GM18508 (cell line): Measurements from ENCODE around the gene ZBTB32.
"Not testable (repeated sequence)": the region's sequence is repeated elsewhere in the genome, so short reads cannot be mapped to it uniquely, and the experiment has no call there.

ENCODE experiments used
- ATAC-seq: cut with Tn5 transposase; IDR thresholded peaks from one replicate; pipeline ENCODE4 v1.9.1; 2021; ENCODE audit warnings: moderate number of reproducible peaks; ENCODE audit not compliant: insufficient read depth, unreplicated experiment

Gene ZBTB32

DNA sequence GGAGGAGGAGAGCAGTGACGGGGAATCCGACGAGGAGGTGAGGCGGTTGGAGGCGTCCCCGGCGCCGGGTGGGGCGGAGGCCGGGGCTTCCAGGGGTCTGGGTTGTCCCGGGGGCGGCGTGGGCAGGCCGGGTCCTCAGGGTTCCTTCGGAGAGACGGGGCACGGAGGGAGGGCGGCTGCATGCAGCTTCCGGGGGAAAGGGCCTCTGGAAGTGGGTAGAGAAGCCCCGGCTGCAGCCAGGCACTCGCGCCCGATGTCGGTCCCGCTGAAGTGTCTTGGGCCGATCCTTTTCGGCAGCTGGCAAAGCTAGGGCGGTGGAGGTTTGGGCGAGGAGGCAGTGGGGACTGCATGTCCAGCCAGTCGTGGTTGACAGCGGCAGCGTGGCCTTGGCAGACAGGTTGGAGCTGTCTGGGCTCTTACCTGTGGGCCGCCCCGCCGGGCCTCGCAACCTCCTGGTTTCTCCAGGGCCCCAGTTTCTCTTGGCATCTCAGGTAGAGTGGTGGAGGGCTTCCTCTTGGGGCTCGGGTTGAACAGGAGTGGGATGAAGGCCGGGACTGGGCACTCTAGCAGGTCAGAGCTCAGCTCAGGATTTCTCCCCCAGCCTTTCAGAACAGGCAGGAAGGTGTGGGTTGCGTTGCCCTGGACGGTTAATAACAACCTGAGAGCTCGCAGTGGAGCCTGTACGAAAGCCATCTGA, 14.1 kb downstream of the ZBTB32 start:
- ATAC-seq = no peak

DNA sequence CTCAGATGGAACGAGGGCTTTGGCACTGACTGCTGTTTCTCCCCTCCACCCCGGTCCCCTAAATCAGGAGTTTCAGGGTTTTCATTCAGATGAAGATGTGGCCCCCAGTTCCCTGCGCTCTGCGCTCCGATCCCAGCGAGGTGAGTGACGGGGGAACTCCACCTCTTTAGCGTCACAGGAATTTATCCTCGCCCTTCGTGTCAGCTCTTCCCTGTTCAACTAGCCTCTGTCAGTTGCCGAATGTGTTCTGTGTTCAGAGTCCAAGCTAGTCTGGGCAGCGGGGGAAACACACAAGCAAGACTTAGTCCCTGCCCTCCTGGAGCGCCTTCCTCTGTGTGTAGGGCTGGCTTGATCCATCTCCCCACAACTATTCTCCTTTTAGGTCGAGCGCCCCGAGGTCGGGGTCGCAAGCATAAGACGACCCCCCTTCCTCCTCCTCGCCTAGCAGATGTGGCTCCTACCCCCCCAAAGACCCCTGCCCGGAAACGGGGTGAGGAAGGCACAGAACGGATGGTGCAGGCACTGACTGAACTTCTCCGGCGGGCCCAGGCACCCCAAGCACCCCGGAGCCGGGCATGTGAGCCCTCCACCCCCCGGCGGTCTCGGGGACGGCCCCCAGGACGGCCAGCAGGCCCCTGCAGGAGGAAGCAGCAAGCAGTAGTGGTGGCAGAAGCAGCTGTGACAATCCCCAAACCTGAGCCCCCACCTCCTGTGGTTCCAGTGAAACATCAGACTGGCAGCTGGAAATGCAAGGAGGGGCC, 15.2 kb downstream of the ZBTB32 start:
- no peak for ATAC-seq

DNA sequence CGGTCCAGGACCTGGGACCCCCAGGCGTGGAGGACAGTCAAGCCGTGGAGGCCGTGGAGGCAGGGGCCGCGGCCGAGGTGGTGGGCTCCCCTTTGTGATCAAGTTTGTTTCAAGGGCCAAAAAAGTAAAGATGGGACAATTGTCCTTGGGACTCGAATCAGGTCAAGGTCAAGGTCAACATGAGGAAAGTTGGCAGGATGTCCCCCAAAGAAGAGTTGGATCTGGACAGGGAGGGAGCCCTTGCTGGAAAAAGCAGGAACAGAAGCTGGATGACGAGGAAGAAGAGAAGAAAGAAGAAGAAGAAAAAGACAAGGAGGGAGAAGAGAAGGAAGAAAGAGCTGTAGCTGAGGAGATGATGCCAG, 15.8 kb downstream of the ZBTB32 start:
- ATAC-seq = no peak

DNA sequence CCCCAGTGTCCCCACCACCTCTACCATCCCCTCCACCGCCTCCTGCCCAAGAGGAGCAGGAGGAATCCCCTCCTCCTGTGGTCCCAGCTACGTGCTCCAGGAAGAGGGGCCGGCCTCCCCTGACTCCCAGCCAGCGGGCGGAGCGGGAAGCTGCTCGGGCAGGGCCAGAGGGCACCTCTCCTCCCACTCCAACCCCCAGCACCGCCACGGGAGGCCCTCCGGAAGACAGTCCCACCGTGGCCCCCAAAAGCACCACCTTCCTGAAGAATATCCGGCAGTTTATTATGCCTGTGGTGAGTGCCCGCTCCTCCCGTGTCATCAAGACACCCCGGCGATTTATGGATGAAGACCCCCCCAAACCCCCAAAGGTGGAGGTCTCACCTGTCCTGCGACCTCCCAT, 16.3 kb downstream of the ZBTB32 start:
- ATAC-seq = no peak

DNA sequence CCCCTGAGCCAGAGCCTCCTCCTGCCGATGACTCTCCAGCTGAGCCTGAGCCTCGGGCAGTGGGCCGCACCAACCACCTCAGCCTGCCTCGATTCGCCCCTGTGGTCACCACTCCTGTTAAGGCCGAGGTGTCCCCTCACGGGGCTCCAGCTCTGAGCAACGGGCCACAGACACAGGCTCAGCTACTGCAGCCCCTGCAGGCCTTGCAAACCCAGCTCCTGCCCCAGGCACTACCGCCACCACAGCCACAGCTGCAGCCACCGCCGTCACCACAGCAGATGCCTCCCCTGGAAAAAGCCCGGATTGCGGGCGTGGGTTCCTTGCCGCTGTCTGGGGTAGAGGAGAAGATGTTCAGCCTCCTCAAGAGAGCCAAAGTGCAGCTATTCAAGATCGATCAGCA, 17.0 kb downstream of the ZBTB32 start:
- no peak for ATAC-seq

DNA sequence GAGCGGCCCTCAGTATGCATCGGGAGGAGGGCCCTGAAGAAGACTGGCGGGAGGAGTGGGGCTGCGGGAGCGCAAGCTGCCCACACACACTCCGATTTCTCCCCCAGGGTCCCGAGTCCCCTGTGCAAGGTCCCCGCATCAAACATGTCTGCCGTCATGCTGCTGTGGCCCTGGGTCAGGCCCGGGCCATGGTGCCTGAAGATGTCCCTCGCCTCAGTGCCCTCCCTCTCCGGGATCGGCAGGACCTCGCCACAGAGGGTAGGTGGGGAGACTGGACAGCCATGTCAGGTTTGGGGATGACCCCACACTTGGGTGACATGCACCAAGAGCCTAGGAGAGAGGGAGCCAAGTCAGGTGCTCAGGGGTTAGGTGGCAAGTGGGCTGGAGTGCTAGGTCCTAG, 18.1 kb downstream of the ZBTB32 start:
- ATAC-seq = no peak

DNA sequence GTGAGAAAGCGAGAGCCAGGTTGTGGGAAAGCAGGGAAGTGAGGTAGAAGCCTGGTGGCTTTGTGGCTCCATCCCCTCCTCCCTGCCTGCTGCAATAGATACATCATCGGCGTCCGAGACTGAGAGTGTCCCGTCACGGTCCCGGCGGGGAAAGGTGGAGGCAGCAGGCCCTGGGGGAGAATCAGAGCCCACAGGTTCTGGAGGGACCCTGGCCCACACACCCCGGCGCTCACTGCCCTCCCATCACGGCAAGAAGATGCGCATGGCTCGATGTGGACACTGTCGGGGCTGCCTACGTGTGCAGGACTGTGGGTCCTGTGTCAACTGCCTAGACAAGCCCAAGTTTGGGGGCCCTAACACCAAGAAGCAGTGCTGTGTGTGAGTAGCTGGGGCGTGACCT, 18.5 kb downstream of the ZBTB32 start:
- no peak for ATAC-seq

DNA sequence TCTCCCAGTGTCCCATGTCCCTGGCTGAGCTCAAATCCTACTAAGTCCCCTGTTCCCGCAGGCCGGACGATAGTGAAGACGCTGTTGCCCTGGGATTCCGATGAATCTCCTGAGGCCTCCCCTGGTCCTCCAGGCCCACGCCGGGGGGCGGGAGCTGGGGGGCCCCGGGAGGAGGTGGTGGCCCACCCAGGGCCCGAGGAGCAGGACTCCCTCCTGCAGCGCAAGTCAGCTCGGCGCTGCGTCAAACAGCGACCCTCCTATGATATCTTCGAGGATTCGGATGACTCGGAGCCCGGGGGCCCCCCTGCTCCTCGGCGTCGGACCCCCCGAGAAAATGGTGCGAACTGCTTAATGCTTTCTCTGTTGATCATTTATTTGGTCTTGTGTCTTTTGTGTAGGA, 19.3 kb downstream of the ZBTB32 start:
- no peak for ATAC-seq

DNA sequence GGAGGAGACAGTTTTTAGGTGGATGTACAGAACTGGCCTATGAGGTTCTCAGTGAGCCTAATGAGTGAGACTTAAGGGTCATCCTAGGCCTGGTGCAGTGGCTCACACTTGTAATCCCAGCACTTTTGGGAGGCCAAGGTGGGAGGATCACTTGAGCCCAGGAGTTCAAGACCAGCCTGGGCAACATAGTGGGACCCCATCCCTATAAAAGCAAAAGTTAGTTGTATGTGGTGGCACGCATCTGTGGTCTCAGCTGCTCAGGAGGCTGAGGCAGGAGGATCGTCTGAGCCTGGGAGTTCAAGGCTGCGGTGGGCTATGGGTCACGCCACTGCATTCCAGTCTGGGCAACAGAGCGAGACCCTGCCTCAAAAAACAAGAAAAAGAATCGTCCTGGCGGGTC, 19.8 kb downstream of the ZBTB32 start:
- ATAC-seq = not testable (repeated sequence)

DNA sequence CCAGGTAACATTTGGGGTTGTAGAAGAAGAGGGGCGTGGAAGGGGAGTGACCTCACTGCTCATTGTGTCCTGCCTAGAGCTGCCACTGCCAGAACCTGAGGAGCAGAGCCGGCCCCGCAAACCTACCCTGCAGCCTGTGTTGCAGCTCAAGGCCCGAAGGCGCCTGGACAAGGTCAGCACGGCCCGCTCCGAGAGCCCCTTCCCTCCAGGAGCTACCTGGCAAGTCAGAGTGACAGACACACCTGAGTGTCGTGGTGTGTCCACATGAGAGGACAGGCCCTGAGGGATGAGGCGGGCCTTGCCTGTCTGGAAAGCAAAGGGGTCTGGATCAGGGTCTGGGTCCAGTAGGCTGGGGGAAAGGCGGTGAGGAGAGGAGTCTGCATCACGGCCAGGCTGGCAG, 20.2 kb downstream of the ZBTB32 start:
- ATAC-seq = no peak

DNA sequence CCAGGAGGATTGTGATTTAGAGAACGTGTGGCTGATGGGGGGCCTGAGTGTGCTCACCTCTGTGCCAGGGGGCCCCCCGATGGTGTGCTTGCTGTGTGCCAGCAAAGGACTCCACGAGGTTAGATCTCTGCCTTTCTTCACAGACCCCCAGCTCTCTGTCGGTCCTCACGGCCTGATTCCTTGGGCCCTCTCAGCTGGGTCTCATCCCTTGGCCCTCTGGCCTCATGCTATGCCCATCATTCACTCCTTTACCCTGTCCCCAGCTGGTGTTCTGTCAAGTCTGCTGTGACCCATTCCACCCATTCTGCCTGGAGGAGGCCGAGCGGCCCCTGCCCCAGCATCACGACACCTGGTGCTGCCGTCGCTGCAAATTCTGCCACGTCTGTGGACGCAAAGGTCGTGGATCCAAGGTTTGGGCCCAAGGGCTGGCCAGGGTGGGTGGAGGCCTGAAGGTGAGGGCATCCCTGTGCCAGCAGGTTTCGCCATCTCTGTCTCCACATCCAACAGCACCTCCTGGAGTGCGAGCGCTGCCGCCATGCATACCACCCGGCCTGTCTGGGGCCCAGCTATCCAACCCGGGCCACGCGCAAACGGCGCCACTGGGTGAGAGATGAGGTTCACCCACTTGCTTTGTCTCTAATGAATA, 21.0 kb downstream of the ZBTB32 start:
- ATAC-seq = no peak

DNA sequence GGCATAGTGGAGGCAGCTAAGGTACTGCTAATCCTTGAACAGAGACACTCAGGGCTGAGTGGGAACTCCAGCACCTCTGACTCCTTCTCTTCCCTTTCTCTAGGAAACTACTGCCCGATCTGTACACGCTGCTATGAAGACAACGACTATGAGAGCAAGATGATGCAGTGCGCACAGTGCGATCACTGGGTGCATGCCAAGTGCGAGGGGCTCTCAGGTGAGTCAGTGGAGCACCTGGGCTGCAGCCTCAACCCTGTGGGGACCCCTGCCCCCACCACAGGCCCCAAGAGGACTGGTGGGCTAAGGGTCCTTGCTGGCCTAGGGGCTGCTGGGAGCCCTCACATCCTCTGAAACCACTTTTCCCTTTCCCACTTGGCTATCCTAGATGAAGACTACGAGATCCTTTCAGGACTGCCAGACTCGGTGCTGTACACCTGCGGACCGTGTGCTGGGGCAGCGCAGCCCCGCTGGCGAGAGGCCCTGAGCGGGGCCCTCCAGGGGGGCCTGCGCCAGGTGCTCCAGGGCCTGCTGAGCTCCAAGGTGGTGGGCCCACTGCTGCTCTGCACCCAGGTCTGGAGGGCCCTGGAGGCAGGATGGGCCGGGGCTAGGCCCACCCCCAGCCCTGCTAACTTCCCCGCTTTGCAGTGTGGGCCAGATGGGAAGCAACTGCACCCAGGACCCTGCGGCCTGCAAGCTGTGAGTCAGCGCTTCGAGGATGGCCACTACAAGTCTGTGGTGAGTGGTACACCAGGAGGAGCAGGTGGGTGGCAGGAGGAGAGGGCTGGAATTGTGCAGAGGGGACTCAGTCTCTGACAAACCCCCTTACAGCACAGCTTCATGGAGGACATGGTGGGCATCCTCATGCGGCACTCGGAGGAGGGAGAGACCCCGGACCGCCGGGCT, 22.9 kb downstream of the ZBTB32 start:
- no peak for ATAC-seq

DNA sequence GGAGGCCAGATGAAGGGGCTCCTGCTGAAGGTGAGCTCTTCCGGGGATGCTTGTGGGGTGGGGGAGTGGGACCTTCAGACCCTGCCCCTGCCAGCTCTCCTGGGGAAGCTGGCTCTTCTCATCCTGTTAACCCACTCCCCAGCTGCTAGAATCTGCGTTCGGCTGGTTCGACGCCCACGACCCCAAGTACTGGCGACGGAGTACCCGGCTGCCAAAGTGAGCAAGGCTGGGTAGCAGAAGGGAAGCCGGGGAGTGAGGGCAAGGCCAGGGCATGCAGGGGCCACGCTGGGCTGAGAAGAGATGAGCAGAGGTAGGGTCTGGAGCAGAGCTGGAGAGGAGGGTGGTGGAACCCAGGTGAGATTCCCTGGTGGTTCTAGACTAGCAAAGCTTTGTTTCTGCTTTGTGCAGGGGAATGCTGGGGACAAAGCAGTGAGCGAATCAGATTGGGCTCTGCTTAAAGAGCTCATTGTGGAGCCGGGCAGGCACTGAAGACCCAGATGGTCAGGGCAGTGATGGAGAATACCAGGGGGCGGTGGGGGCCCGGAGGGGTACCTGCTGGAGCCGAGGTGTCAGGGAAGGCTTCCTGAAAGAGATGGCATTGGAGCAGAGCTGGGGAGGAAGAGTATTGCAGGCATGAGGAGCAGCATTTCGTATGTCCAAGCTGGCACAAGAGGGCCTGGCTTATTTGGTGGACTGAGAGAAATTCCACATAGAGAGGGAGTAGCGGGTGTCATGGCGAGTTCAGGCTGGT, 23.8 kb downstream of the ZBTB32 start:
- no peak for ATAC-seq

DNA sequence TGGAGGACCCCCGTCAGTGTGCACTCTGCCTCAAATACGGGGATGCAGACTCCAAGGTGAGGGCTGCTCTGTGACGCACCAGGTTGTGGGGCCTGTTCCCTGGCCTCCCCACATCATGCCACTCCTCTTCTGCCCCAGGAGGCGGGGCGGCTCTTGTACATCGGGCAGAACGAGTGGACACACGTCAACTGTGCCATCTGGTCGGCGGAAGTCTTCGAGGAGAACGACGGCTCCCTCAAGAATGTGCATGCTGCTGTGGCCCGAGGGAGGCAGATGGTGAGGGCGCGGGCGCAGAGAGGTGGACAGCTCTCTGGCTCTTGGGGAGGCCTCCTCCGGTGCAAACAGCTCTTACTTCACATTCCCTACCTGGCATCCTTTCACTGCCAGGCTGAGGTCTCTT, 24.7 kb downstream of the ZBTB32 start:
- ATAC-seq = no peak

DNA sequence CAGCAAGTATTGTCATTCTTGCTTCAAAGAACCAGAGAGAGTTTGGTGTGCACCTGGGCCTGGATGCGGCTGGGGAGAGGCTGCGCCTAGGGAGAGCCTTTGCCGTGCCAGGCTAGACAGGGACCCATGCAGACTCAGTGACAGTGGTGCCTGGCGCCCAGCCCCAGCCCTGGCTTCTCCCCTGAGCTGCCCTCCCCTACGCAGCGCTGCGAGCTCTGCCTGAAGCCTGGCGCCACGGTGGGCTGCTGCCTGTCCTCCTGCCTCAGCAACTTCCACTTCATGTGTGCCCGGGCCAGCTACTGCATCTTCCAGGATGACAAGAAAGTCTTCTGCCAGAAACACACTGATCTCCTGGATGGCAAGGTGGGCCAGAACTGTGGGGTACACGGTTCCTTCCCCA, 25.4 kb downstream of the ZBTB32 start:
- ATAC-seq = no peak

DNA sequence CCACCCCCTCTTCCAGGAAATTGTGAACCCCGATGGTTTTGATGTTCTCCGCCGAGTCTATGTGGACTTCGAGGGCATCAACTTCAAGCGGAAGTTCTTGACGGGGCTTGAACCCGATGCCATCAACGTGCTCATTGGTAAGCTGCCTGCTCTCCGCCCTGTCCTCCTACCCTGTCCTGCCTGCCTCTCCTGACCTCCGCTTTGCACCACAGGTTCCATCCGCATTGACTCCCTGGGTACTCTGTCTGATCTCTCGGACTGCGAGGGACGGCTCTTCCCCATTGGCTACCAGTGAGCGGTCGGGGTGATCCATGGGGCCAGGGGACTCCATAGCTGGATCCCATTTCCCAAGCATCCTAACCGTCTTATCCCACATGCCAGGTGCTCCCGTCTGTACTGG, 26.0 kb downstream of the ZBTB32 start:
- ATAC-seq = no peak

DNA sequence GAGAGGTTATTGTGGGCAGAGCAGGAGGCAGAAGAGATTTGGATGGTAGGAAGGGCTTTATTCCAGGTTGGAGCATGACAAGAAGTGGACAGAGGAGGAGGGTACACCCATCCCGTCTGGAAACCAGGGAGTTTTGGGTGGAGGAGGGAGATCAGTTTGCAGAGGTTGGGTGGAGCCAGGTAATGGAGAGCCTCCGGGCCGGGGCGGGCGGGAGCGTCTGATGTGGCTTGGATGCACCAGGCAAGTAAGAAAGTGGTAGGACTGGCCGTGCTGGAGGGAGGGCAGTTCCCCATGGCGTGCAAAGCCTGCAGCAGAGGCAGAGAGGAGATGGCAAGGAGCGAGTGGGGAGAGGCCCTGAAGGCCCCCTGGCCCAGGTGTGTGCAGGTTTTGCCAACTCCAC, 27.0 kb downstream of the ZBTB32 start:
- ATAC-seq = no peak

DNA sequence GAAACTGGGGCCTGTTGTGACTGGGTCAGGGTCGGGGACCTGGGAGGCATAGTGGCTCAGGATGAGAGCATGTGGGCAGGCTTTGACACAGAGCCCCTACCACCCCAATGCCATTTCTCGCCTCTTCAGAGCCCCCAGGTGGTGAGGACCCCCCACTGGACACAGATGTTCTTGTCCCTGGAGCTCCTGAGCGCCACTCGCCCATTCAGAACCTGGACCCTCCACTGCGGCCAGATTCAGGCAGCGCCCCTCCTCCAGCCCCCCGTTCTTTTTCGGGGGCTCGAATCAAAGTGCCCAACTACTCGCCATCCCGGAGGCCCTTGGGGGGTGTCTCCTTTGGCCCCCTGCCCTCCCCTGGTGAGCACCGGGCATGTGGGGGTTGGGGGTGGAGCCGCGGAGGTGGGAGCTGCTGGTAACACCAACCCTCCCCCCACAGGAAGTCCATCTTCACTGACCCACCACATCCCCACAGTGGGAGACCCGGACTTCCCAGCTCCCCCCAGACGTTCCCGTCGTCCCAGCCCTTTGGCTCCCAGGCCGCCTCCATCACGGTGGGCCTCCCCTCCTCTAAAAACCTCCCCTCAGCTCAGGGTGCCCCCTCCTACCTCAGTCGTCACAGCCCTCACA, 27.5 kb downstream of the ZBTB32 start:
- ATAC-seq = no peak

DNA sequence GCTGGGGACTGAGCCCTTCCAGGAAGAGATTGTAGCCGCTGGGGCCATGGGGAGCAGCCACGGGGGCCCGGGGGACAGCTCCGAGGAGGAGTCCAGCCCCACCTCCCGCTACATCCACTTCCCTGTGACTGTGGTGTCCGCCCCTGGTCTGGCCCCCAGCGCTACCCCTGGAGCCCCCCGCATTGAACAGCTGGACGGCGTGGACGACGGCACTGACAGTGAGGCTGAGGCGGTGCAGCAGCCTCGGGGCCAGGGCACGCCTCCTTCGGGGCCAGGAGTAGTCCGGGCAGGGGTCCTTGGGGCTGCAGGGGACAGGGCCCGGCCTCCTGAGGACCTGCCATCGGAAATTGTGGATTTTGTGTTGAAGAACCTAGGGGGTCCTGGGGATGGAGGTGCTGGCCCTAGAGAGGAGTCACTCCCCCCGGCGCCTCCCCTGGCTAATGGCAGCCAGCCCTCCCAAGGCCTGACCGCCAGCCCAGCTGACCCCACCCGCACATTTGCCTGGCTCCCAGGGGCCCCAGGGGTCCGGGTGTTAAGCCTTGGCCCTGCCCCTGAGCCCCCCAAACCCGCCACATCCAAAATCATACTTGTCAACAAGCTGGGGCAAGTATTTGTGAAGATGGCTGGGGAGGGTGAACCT, 28.3 kb downstream of the ZBTB32 start:
- no peak for ATAC-seq
